C4-2B (cell line): ENCODE data around the gene TIMELESS.

Source experiments
- CTCF ChIP-seq: fragments of 450-650 bp; conservative IDR thresholded peaks from 2 replicates; pipeline ENCODE4 v1.5.1; 2017; ENCODE audit warnings: mild to moderate bottlenecking
- ZFX ChIP-seq: fragments of 450-650 bp; IDR thresholded peaks from 2 replicates; pipeline ENCODE4 v1.6.1; 2017

DNA sequence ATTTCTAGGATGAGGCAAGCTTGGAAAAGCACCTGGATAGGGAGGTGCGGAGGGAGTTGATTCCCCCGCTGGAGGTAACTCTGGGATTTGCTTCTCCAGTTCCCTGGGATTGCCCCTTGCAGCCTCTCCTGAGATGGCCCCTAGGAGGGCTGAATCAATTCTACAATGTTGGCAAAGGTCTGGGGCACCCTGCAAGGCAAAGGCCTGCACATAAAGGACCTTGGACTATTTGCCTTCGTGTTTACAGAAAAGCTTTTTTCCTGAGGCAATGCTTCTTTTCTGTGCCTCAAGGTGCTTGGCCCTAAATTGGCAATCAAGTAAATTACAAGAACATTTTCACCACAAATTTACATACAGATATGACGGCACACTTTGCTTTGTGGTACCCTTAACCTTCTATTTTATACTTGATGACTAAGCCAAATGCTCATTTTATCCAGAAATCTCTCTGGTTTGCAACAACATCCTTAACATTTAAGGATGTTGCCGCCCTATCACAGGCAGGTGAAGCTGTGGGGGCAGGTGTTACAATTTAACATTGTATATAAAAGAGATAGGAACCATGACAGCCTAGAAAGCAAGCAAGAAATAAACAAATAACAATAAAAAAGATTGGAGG lies 40.3 kb downstream of the TIMELESS start:
- no peak for TF ChIP-seq CTCF
- no peak for TF ChIP-seq ZFX
